ENCODE measurements around the gene DHX8. TPM values are rescaled to one million over a fixed set of nuclear protein-coding genes. Genes with fewer than 3 reads are reported as not detected.
"Not testable (repeated sequence)": the region's sequence is repeated elsewhere in the genome, so short reads cannot be mapped to it uniquely, and the experiment has no call there.

Gene DHX8
- total RNA-seq, 1 experiment from 2014 or later: 24.4 TPM

DNA sequence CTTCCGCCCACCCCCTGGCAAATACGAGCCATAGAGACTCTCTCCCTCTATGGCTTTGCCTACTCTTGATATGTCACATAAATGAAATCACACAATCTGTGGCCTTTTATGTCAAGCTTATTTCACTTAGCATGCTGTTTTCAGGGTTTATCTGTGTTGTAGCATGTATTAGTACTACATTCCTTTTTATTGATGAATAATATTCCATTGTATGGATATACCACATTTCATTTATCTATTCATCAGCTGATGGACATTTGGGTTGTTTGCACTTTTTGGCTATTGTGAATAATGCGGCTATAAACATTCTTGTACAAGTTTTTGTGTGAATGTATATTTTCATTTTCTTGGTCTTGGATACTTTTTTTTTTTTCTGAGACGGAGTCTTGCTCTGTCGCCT, 37.0 kb upstream of the DHX8 start:
- POLR2A ChIA-PET (ENCODE audit: low non-redundant PET): no interaction called here
- no TSS peak for BruUV-seq (replicated peaks)

DNA sequence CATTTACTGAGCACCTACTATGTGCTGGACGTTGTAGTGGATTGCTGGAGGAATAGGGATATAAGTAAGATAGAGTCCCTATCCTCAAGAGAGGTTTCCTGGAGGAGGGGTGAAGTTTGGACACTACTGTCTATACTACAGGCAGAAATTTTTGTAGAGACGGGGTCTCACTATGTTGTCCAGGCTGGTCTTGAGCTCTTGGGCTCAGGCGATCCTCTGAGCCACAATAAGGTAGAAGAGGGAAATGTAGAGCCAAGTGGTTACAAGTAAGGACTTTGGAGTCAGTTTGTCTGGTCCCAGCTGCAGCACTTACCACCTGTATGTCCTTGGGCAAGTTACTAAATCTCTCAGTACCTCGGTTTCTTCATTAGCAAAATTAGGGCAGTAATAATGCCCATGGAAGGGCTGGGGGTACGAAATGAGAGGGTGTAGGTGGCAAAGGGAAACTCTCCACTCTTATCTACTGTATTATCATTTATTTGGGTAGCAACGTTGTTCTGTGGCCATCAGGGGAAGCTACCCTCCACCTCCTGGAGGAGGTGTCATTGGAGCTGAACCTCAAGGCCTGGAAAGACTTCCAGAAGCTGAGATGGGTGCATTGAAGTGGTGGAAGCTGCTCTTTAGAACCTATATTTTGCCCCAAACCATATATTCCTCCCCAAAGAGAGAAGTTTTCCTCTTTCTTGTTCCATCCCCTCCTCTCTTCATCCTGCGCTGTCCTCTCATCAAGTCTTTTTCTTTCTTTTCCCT, 34.9 kb upstream of the DHX8 start:
- TF ChIP-seq, protein P1, sequence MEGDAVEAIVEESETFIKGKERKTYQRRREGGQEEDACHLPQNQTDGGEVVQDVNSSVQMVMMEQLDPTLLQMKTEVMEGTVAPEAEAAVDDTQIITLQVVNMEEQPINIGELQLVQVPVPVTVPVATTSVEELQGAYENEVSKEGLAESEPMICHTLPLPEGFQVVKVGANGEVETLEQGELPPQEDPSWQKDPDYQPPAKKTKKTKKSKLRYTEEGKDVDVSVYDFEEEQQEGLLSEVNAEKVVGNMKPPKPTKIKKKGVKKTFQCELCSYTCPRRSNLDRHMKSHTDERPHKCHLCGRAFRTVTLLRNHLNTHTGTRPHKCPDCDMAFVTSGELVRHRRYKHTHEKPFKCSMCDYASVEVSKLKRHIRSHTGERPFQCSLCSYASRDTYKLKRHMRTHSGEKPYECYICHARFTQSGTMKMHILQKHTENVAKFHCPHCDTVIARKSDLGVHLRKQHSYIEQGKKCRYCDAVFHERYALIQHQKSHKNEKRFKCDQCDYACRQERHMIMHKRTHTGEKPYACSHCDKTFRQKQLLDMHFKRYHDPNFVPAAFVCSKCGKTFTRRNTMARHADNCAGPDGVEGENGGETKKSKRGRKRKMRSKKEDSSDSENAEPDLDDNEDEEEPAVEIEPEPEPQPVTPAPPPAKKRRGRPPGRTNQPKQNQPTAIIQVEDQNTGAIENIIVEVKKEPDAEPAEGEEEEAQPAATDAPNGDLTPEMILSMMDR (conservative IDR thresholded peaks at IDR 0.05; ENCODE audit: low read depth, low read length): no peak
- TF ChIP-seq EZH2 (IDR thresholded peaks at IDR 0.05; ENCODE audit: borderline replicate concordance, low read depth, low read length, poor library complexity, severe bottlenecking): no peak
- no peak for DNase-seq (ENCODE audit: low spot score)
- ChIA-PET POLR2A (ENCODE audit: low non-redundant PET) (no interaction called here), CTCF (no interaction called here)
- Histone ChIP-seq H3K4me3 (ENCODE audit: low read depth, low read length, poor library complexity, severe bottlenecking) (no peak overlapping the region), H3K36me3 (ENCODE audit: insufficient read depth, low read length, poor library complexity, severe bottlenecking) (no peaks in the 10 kb centered on the region), H3K4me1 (ENCODE audit: insufficient read depth, low read length, poor library complexity, severe bottlenecking) (no peaks in the 10 kb centered on the region), H3K9me3 (ENCODE audit: low read depth, low read length, poor library complexity, severe bottlenecking) (no peaks in the 10 kb centered on the region), H3K27me3 (replicated peaks; ENCODE audit: insufficient read depth, low read depth, low read length, poor library complexity) (no peaks in the 10 kb centered on the region), H3K27ac (ENCODE audit: low read depth, low read length, poor library complexity, severe bottlenecking) (no peak overlapping the region)
- BruUV-seq (replicated peaks): no TSS peak
- intact Hi-C loops (cut with micrococcal nuclease; ENCODE audit: unreplicated experiment): no loop called here

More for the DNA sequence above, 37.0 kb upstream of the DHX8 start:
- CTCF ChIA-PET: no interaction called here
- no peak for TF ChIP-seq EZH2 (IDR thresholded peaks at IDR 0.05; ENCODE audit: borderline replicate concordance, low read depth, low read length, poor library complexity, severe bottlenecking)
- TF ChIP-seq, protein P1 (conservative IDR thresholded peaks at IDR 0.05; ENCODE audit: low read depth, low read length): no peak
- no peak overlapping the region for H3K27ac ChIP-seq (ENCODE audit: low read depth, low read length, poor library complexity, severe bottlenecking)
- no peaks in the 10 kb centered on the region for H3K27me3 ChIP-seq (replicated peaks; ENCODE audit: insufficient read depth, low read depth, low read length, poor library complexity)
- no peaks in the 10 kb centered on the region for H3K9me3 ChIP-seq (ENCODE audit: low read depth, low read length, poor library complexity, severe bottlenecking)
- no peaks in the 10 kb centered on the region for H3K4me1 ChIP-seq (ENCODE audit: insufficient read depth, low read length, poor library complexity, severe bottlenecking)
- no peak for DNase-seq (ENCODE audit: low spot score)
- H3K4me3 ChIP-seq (ENCODE audit: low read depth, low read length, poor library complexity, severe bottlenecking): no peak overlapping the region
- no peaks in the 10 kb centered on the region for H3K36me3 ChIP-seq (ENCODE audit: insufficient read depth, low read length, poor library complexity, severe bottlenecking)
- intact Hi-C loops (cut with micrococcal nuclease; ENCODE audit: unreplicated experiment): no loop called here

DNA sequence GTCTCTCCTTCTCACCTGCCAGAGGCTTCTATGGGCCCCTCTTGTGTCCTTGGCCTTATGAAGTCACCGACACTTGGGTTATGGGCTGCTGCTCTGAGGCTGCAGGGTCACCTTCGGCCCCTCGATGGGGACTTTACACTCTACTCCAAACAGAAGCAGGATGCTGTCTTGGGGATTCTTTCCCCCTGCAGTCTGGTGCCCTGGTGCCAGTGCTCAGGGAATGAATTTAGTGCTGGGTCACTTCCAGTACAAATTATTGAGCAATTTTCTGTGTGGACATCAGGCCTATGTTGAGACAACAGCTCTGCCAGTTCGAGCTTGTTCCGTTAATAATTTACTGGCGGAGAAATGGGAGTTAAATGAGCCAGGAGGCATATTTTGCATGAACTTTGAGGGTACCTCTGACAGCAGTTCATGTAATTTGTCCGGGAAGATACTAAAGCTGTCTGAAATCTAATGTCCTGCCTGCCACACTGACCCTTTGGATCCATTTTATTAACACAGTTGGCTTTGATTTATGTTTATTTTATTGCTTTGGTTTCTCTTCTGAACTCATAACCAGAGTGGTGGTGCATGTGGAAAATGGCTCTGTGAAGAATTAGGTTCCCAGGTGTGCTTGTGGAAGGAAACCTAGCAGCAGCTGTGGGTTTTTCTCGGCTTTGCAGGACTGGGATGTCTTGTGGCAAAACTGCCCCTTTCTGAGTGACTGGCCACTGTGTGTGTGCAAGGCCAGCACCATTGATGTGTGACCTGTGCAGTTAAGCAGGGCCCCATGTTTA, 34.1 kb upstream of the DHX8 start:
- Histone ChIP-seq H3K27ac (ENCODE audit: low read depth, low read length, poor library complexity, severe bottlenecking) (no peak overlapping the region), H3K36me3 (ENCODE audit: insufficient read depth, low read length, poor library complexity, severe bottlenecking) (no peaks in the 10 kb centered on the region), H3K4me3 (ENCODE audit: low read depth, low read length, poor library complexity, severe bottlenecking) (no peak overlapping the region), H3K4me1 (ENCODE audit: insufficient read depth, low read length, poor library complexity, severe bottlenecking) (no peaks in the 10 kb centered on the region), H3K9me3 (ENCODE audit: low read depth, low read length, poor library complexity, severe bottlenecking) (no peaks in the 10 kb centered on the region), H3K27me3 (replicated peaks; ENCODE audit: insufficient read depth, low read depth, low read length, poor library complexity) (no peaks in the 10 kb centered on the region)
- POLR2A ChIA-PET (ENCODE audit: low non-redundant PET): no interaction called here
- CTCF ChIA-PET: interaction anchor here (0.7 kb wide), 1 partner anchor 32 kb away, joined by 4 read pairs; no protein-coding TSS in a partner anchor
- no TSS peak for BruUV-seq (replicated peaks)
- intact Hi-C loops (cut with micrococcal nuclease; ENCODE audit: unreplicated experiment): no loop called here
- no peak for DNase-seq (ENCODE audit: low spot score)
- TF ChIP-seq, protein P1 (conservative IDR thresholded peaks at IDR 0.05; ENCODE audit: low read depth, low read length): no peak
- no peak for TF ChIP-seq EZH2 (IDR thresholded peaks at IDR 0.05; ENCODE audit: borderline replicate concordance, low read depth, low read length, poor library complexity, severe bottlenecking)

DNA sequence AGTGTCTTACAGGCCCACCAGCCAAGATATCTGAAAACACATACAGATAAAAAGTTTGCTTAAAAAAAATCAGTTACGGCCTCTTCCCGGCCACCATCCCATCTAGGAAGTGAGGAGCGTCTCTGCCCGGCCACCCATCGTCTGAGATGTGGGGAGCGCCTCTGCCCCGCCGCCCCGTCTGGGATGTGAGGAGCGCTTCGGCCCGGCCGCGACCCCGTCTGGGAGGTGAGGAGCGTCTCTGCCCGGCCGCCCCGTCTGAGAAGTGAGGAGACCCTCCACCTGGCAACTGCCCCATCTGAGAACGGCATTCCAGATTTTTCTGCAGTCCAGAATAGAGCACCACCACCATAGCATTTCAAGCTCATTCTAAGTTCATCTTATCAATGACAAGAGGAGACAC, 33.0 kb upstream of the DHX8 start:
- H3K4me3 ChIP-seq (ENCODE audit: low read depth, low read length, poor library complexity, severe bottlenecking); CTCF ChIA-PET; H3K27me3 ChIP-seq (replicated peaks; ENCODE audit: insufficient read depth, low read depth, low read length, poor library complexity); POLR2A ChIA-PET (ENCODE audit: low non-redundant PET); intact Hi-C loops (cut with micrococcal nuclease; ENCODE audit: unreplicated experiment); DNase-seq (ENCODE audit: low spot score); BruUV-seq (replicated peaks); H3K4me1 ChIP-seq (ENCODE audit: insufficient read depth, low read length, poor library complexity, severe bottlenecking); H3K9me3 ChIP-seq (ENCODE audit: low read depth, low read length, poor library complexity, severe bottlenecking); H3K36me3 ChIP-seq (ENCODE audit: insufficient read depth, low read length, poor library complexity, severe bottlenecking); H3K27ac ChIP-seq (ENCODE audit: low read depth, low read length, poor library complexity, severe bottlenecking): not testable (repeated sequence)

DNA sequence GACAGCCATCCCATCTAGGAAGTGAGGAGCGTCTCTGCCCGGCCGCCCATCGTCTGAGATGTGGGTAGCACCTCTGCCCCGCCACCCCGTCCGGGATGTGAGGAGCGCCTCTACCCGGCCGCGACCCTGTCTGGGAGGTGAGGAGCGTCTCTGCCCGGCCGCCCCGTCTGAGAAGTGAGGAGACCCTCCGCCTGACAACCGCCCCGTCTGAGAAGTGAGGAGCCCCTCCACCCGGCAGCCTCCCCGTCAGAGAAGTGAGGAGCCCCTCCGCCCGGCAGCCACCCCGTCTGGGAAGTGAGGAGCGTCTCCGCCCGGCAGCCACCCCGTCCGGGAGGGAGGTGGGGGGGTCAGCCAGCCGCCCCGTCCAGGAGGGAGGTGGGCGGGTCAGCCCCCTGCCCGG, 32.0 kb upstream of the DHX8 start:
- H3K4me3 ChIP-seq (ENCODE audit: low read depth, low read length, poor library complexity, severe bottlenecking); DNase-seq (ENCODE audit: low spot score); H3K4me1 ChIP-seq (ENCODE audit: insufficient read depth, low read length, poor library complexity, severe bottlenecking); CTCF ChIA-PET; H3K27me3 ChIP-seq (replicated peaks; ENCODE audit: insufficient read depth, low read depth, low read length, poor library complexity); H3K9me3 ChIP-seq (ENCODE audit: low read depth, low read length, poor library complexity, severe bottlenecking); intact Hi-C loops (cut with micrococcal nuclease; ENCODE audit: unreplicated experiment); H3K27ac ChIP-seq (ENCODE audit: low read depth, low read length, poor library complexity, severe bottlenecking); POLR2A ChIA-PET (ENCODE audit: low non-redundant PET); BruUV-seq (replicated peaks); H3K36me3 ChIP-seq (ENCODE audit: insufficient read depth, low read length, poor library complexity, severe bottlenecking): not testable (repeated sequence)

All from A673 (cell line).